Measurements from ENCODE around the gene SF3A1. TPM values are rescaled to one million over a fixed set of nuclear protein-coding genes. Genes with fewer than 3 reads are reported as not detected.
A peak's percentile ranks its signal among the peaks of the same experiment; 100 is the strongest.

SF3A1 gene
- total and polyA plus RNA-seq, 2 of the 13 experiments (the other 11 are each of a cell fraction or from before 2014, with no cell fraction given), result 10.0 to 22.0 TPM

DNA sequence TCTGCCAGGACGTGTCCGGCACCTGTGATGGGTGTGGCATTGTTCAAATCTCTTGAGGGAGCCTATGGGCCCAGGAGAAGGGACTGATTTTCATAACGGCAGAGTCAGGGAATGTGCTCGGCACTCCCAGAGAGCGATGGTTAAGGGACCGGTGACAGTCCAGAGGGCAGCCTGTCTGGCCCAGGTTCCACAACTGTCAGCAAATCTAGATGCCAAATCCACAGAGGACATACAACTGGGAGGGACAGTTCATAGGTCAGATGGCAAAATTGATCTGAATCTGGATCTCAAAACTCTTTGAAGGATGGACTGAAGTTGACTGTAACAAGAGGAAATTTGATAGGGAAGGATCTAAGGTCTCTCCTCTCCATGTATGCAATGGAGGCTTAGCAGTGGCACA lies 47.6 kb upstream of the SF3A1 start (continued):
- TF ChIP-seq NCOA2 (CRISPR knock-in tag; IDR thresholded peaks at IDR 0.05) (0 out of 2 replicates have a peak, but pooled peaks have one; percentile 22), NR2C2 (CRISPR knock-in tag; IDR thresholded peaks at IDR 0.05; ENCODE audit: borderline replicate concordance) (peak; percentile 78), RXRB (CRISPR knock-in tag; IDR thresholded peaks at IDR 0.05; ENCODE audit: borderline replicate concordance) (peak; percentile 42; the same call in 1 of the 2 replicates), STAG1 (CRISPR knock-in tag; IDR thresholded peaks at IDR 0.05) (no peak), ZNF225 (CRISPR knock-in tag; IDR thresholded peaks at IDR 0.05) (no peak), ARNT2 (CRISPR knock-in tag; IDR thresholded peaks at IDR 0.05; ENCODE audit: low read depth) (no peak), NFE2 (CRISPR knock-in tag; IDR thresholded peaks at IDR 0.05) (no peak), ZNF12 (CRISPR knock-in tag; IDR thresholded peaks at IDR 0.05) (no peak), ZBTB3 (CRISPR knock-in tag; IDR thresholded peaks at IDR 0.05; ENCODE audit: borderline replicate concordance, low read depth) (no peak), NCOR1 (IDR thresholded peaks at IDR 0.05; ENCODE audit: borderline replicate concordance, low read length) (peak; percentile 46; the same call in 1 of the 2 replicates), HNF4G (IDR thresholded peaks at IDR 0.05; ENCODE audit: borderline replicate concordance, low read depth, low read length) (peak; percentile 72), HNF4G (CRISPR knock-in tag; IDR thresholded peaks at IDR 0.05; ENCODE audit: borderline replicate concordance, low read depth) (peak; percentile 65; the same call in 1 of the 2 replicates), ZNF350 (CRISPR knock-in tag; IDR thresholded peaks at IDR 0.05; ENCODE audit: borderline replicate concordance, low read depth) (no peak), PCBP2 (optimal IDR thresholded peaks at IDR 0.05; ENCODE audit: low read depth, low read length, poor library complexity, severe bottlenecking) (no peak), ETV5 (CRISPR knock-in tag; IDR thresholded peaks at IDR 0.05; ENCODE audit: borderline replicate concordance) (0 out of 2 replicates have a peak, but pooled peaks have one; percentile 10), ZNF841 (CRISPR knock-in tag; IDR thresholded peaks at IDR 0.05; ENCODE audit: borderline replicate concordance) (no peak), MXD1 (CRISPR knock-in tag; IDR thresholded peaks at IDR 0.05) (no peak), SAP130 (CRISPR knock-in tag; IDR thresholded peaks at IDR 0.05; ENCODE audit: low read depth) (0 out of 2 replicates have a peak, but pooled peaks have one; percentile 27), NR2F2 (IDR thresholded peaks at IDR 0.05; ENCODE audit: borderline replicate concordance, low read depth) (peak; percentile 74; the same call in 1 of the 2 replicates), IRX3 (CRISPR knock-in tag; IDR thresholded peaks at IDR 0.05; ENCODE audit: borderline replicate concordance, low read depth) (no peak), FUBP1 (CRISPR knock-in tag; IDR thresholded peaks at IDR 0.05; ENCODE audit: borderline replicate concordance) (no peak), IKZF4 (CRISPR knock-in tag; IDR thresholded peaks at IDR 0.05; ENCODE audit: borderline replicate concordance, low read depth, not compliant biosample characterization) (no peak), ZSCAN21 (CRISPR knock-in tag; IDR thresholded peaks at IDR 0.05; ENCODE audit: borderline replicate concordance) (no peak), GATAD2A (CRISPR knock-in tag; IDR thresholded peaks at IDR 0.05) (peak; percentile 60; the same call in 1 of the 2 replicates), ZNF205 (CRISPR knock-in tag; IDR thresholded peaks at IDR 0.05) (peak; percentile 42; the same call in 1 of the 2 replicates), RFX5 (IDR thresholded peaks at IDR 0.05; ENCODE audit: low read depth, low read length) (no peak)
- TF ChIP-seq, protein P1, sequence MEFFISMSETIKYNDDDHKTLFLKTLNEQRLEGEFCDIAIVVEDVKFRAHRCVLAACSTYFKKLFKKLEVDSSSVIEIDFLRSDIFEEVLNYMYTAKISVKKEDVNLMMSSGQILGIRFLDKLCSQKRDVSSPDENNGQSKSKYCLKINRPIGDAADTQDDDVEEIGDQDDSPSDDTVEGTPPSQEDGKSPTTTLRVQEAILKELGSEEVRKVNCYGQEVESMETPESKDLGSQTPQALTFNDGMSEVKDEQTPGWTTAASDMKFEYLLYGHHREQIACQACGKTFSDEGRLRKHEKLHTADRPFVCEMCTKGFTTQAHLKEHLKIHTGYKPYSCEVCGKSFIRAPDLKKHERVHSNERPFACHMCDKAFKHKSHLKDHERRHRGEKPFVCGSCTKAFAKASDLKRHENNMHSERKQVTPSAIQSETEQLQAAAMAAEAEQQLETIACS (CRISPR knock-in tag; IDR thresholded peaks at IDR 0.05), result no peak
- TF ChIP-seq, protein P2, sequence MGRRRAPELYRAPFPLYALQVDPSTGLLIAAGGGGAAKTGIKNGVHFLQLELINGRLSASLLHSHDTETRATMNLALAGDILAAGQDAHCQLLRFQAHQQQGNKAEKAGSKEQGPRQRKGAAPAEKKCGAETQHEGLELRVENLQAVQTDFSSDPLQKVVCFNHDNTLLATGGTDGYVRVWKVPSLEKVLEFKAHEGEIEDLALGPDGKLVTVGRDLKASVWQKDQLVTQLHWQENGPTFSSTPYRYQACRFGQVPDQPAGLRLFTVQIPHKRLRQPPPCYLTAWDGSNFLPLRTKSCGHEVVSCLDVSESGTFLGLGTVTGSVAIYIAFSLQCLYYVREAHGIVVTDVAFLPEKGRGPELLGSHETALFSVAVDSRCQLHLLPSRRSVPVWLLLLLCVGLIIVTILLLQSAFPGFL (CRISPR knock-in tag; IDR thresholded peaks at IDR 0.05), result no peak
